IMR-90 (cell line): Measurements from ENCODE around the gene PLCL1. TPM values are rescaled to one million over a fixed set of nuclear protein-coding genes. Genes with fewer than 3 reads are reported as not detected.

Source experiments
- ATAC-seq: fragments of 200-7000 bp; cut with Tn5 transposase; 2 replicates; pipeline ENCODE4 v1.9.1; 2020; ENCODE audit warnings: low read depth, mild to moderate bottlenecking, moderate library complexity
- BruUV-seq: library from RNA; stranded (reverse); fragments of 400-500 nt; replicated peaks from 2 replicates; lab custom pipeline; 2021; lab: Mats Ljungman, UMichigan
- CTCF ChIA-PET: fragments of 300-600 bp; formaldehyde crosslinking; extraction: SDS; loops from one replicate; lab custom pipeline; 2021; ENCODE audit warnings: antibody characterized with exemption; lab: Yijun Ruan, JAX
- POLR2A ChIA-PET: fragments of 300-600 bp; sonication (Branson Sonifier 250); formaldehyde crosslinking; loops from one replicate; lab custom pipeline; 2022; ENCODE audit warnings: antibody characterized with exemption; ENCODE audit not compliant: unreplicated experiment; lab: Charles Lee
- DNase-seq: peaks from one replicate; pipeline ENCODE4 v3.0.0; 2013
- H2AFZ ChIP-seq: replicated peaks from 2 replicates; pipeline ENCODE3; 2013; ENCODE audit warnings: low read length, mild to moderate bottlenecking; ENCODE audit not compliant: poor library complexity
- H2AK5ac ChIP-seq: 2 replicates; pipeline ENCODE4 v1.6.1; 2013; ENCODE audit warnings: low read depth, low read length, inconsistent platforms
- H2AK9ac ChIP-seq: replicated peaks from 2 replicates; pipeline ENCODE3; 2013; ENCODE audit warnings: mild to moderate bottlenecking, low read depth, low read length, moderate library complexity; ENCODE audit not compliant: poor library complexity
- H2BK120ac ChIP-seq: 2 replicates; pipeline ENCODE4 v1.6.1; 2013; ENCODE audit warnings: low read depth, low read length, inconsistent platforms
- H2BK15ac ChIP-seq: 3 replicates; pipeline ENCODE4 v1.6.1; 2013; ENCODE audit warnings: low read depth, low read length, inconsistent platforms
- H2BK20ac ChIP-seq: 2 replicates; pipeline ENCODE4 v1.6.1; 2013; ENCODE audit warnings: low read depth, mild to moderate bottlenecking, inconsistent platforms, low read length, moderate library complexity
- H2BK5ac ChIP-seq: 2 replicates; pipeline ENCODE4 v1.6.1; 2013; ENCODE audit warnings: mild to moderate bottlenecking, low read depth, low read length, inconsistent platforms; ENCODE audit not compliant: poor library complexity, severe bottlenecking
- H3K14ac ChIP-seq: replicated peaks from 2 replicates; pipeline ENCODE4 v1.6.1; 2013; ENCODE audit warnings: low read depth, low read length, inconsistent platforms
- H3K18ac ChIP-seq: 2 replicates; pipeline ENCODE4 v1.6.1; 2013; ENCODE audit warnings: low read depth, low read length, control low read depth
- H3K23ac ChIP-seq: 2 replicates; pipeline ENCODE4 v1.6.1; 2013; ENCODE audit warnings: low read depth, low read length, inconsistent platforms
- H3K27ac ChIP-seq: 2 replicates; pipeline ENCODE4 v1.5.1; 2013; ENCODE audit warnings: mild to moderate bottlenecking, control low read depth, low read length; ENCODE audit not compliant: insufficient read depth
- H3K27me3 ChIP-seq: 2 replicates; pipeline ENCODE4 v1.6.1; 2013; ENCODE audit warnings: low read length; ENCODE audit not compliant: control insufficient read depth, insufficient read depth
- H3K36me3 ChIP-seq: 2 replicates; pipeline ENCODE4 v1.6.1; 2013; ENCODE audit warnings: low read length, mixed read lengths; ENCODE audit not compliant: control insufficient read depth, insufficient read depth
- H3K4ac ChIP-seq: 2 replicates; pipeline ENCODE4 v1.6.1; 2013; ENCODE audit warnings: low read depth, low read length, inconsistent platforms
- H3K4me1 ChIP-seq: 2 replicates; pipeline ENCODE4 v1.6.1; 2013; ENCODE audit warnings: low read length, mixed read lengths; ENCODE audit not compliant: control insufficient read depth, insufficient read depth
- H3K4me2 ChIP-seq: 2 replicates; pipeline ENCODE4 v1.6.1; 2013; ENCODE audit warnings: low read depth, mild to moderate bottlenecking, control low read depth, low read length, moderate library complexity
- H3K4me3 ChIP-seq: 2 replicates; pipeline ENCODE4 v1.5.1; 2013; ENCODE audit warnings: low read depth, mild to moderate bottlenecking, control low read depth, low read length, moderate library complexity; ENCODE audit not compliant: insufficient read depth
- H3K56ac ChIP-seq: 2 replicates; pipeline ENCODE4 v1.6.1; 2013; ENCODE audit warnings: low read length, inconsistent platforms; ENCODE audit not compliant: insufficient read depth; ENCODE audit errors: extremely low read depth
- H3K79me1 ChIP-seq, 2 experiments: 2 replicates each; pipeline ENCODE4 v1.6.1; 2013; ENCODE audit warnings: low read length in 2 of 2, inconsistent platforms in 1 of 2, low read depth in 1 of 2
- H3K9ac ChIP-seq: 2 replicates; pipeline ENCODE4 v1.6.1; 2013; ENCODE audit warnings: low read depth, low read length, control low read depth
- H3K9me1 ChIP-seq: 2 replicates; pipeline ENCODE4 v1.6.1; 2013; ENCODE audit warnings: low read length, inconsistent platforms; ENCODE audit not compliant: insufficient read depth
- H3K9me3 ChIP-seq: 2 replicates; pipeline ENCODE4 v1.6.1; 2013; ENCODE audit warnings: low read length; ENCODE audit not compliant: control insufficient read depth, insufficient read depth
- H4K20me1 ChIP-seq: 2 replicates; pipeline ENCODE4 v1.6.1; 2013; ENCODE audit warnings: low read length, inconsistent platforms; ENCODE audit not compliant: insufficient read depth
- H4K5ac ChIP-seq: 2 replicates; pipeline ENCODE4 v1.6.1; 2013; ENCODE audit warnings: mild to moderate bottlenecking, low read depth, low read length, control low read depth
- H4K8ac ChIP-seq, 2 experiments: 2 replicates each; pipeline ENCODE4 v1.6.1; 2013; ENCODE audit warnings: low read depth in 2 of 2, low read length in 2 of 2, control low read depth in 1 of 2, inconsistent platforms in 1 of 2
- H4K91ac ChIP-seq: 2 replicates; pipeline ENCODE4 v1.6.1; 2013; ENCODE audit warnings: low read depth, low read length, inconsistent platforms; ENCODE audit not compliant: insufficient read depth
- BHLHE40 ChIP-seq: fragments of 150-350 bp; IDR thresholded peaks from 2 replicates; pipeline ENCODE4 v1.6.1; 2016; ENCODE audit warnings: mild to moderate bottlenecking, low read depth, low read length
- CEBPB ChIP-seq: IDR thresholded peaks from 2 replicates; pipeline ENCODE4 v1.6.1; 2012; ENCODE audit warnings: low read depth, low read length, improper control_type of control experiment
- CHD1 ChIP-seq: IDR thresholded peaks from 2 replicates; pipeline ENCODE4 v1.6.1; 2012; ENCODE audit warnings: low read depth, low read length, improper control_type of control experiment
- CTCF ChIP-seq: conservative IDR thresholded peaks from 2 replicates; pipeline ENCODE4 v1.5.1; 2012; ENCODE audit warnings: mild to moderate bottlenecking, low read depth, low read length, improper control_type of control experiment
- FOS ChIP-seq: fragments of 150-350 bp; IDR thresholded peaks from 2 replicates; pipeline ENCODE4 v1.6.1; 2016; ENCODE audit warnings: low read depth, low read length
- MAFK ChIP-seq: IDR thresholded peaks from 2 replicates; pipeline ENCODE4 v1.6.1; 2012; ENCODE audit warnings: low read depth, low read length, improper control_type of control experiment
- MAZ ChIP-seq: IDR thresholded peaks from 2 replicates; pipeline ENCODE4 v1.6.1; 2012; ENCODE audit warnings: low read depth, mild to moderate bottlenecking, low read length, improper control_type of control experiment, moderate library complexity, borderline replicate concordance
- MXI1 ChIP-seq: IDR thresholded peaks from 2 replicates; pipeline ENCODE4 v1.6.1; 2012; ENCODE audit warnings: low read depth, mild to moderate bottlenecking, low read length, moderate library complexity, borderline replicate concordance
- NFE2L2 ChIP-seq: fragments of 150-350 bp; IDR thresholded peaks from 2 replicates; pipeline ENCODE4 v1.6.1; 2016; ENCODE audit warnings: low read depth, mild to moderate bottlenecking, low read length
- POLR2A ChIP-seq: IDR thresholded peaks from 2 replicates; pipeline ENCODE4 v1.6.1; 2012; ENCODE audit warnings: mild to moderate bottlenecking, low read depth, low read length
- RAD21 ChIP-seq: IDR thresholded peaks from 2 replicates; pipeline ENCODE4 v1.6.1; 2012; ENCODE audit warnings: low read length, improper control_type of control experiment
- RCOR1 ChIP-seq: IDR thresholded peaks from 2 replicates; pipeline ENCODE4 v1.6.1; 2012; ENCODE audit warnings: mild to moderate bottlenecking, low read length, improper control_type of control experiment; ENCODE audit not compliant: insufficient replicate concordance
- RFX5 ChIP-seq: IDR thresholded peaks from 2 replicates; pipeline ENCODE4 v1.8.0; 2012; ENCODE audit warnings: low read depth, mild to moderate bottlenecking, low read length, moderate library complexity
- SMC3 ChIP-seq: fragments of 150-350 bp; IDR thresholded peaks from 2 replicates; pipeline ENCODE4 v1.6.1; 2016; ENCODE audit warnings: low read depth, mild to moderate bottlenecking, antibody characterized with exemption, low read length, moderate library complexity
- USF2 ChIP-seq: fragments of 150-350 bp; IDR thresholded peaks from 2 replicates; pipeline ENCODE4 v1.6.1; 2017; ENCODE audit warnings: mild to moderate bottlenecking, antibody characterized with exemption, low read length, low read depth
- WGBS, 2 experiments: methylation state at CpG; one replicate each; pipeline versions ENCODE4 v1.1.5 to v1.1.7; 2013; ENCODE audit warnings: missing lambda C conversion rate in 2 of 2; ENCODE audit not compliant: insufficient read length in 1 of 2; ENCODE audit errors: extremely low coverage in 2 of 2; 5-methylcytosine and 5-hydroxymethylcytosine counted together
- dilution Hi-C: fragments of 300-500 bp; cut with HindIII; formaldehyde crosslinking; loops from one replicate; pipeline ENCODE4 v1.14.3; 2018; ENCODE audit warnings: low sequenced_read_pairs; ENCODE audit not compliant: unreplicated experiment
- in situ Hi-C: fragments of 300-500 bp; cut with MboI; formaldehyde crosslinking; loops from 3 replicates; pipeline ENCODE4 v1.14.3; 2019; ENCODE audit warnings: low sequenced_read_pairs, inconsistent platforms, mixed read lengths
- intact Hi-C: fragments of 100-400 bp; cut with micrococcal nuclease; formaldehyde crosslinking; loops from 2 replicates; pipeline ENCODE4 v1.10.0; 2022
- polyA plus RNA-seq, 3 experiments: library from polyadenylated mRNA; depleted of rRNA; stranded (reverse); fragments of >200 nt; gene quantifications; 2 replicates each; pipeline ENCODE4 v1.2.3, GENCODE V29; 2012; ENCODE audit warnings: low replicate concordance in 1 of 3
- total RNA-seq: library from RNA; depleted of rRNA; stranded (reverse); fragments of >200 nt; gene quantifications from 2 replicates; pipeline ENCODE4 v1.2.3, GENCODE V29; 2012
- TF ChIP-seq, protein P1 (sequence below): fragments of 150-350 bp; IDR thresholded peaks from 2 replicates; pipeline ENCODE4 v1.6.1; 2016; ENCODE audit warnings: low read depth, mild to moderate bottlenecking, low read length, moderate library complexity, borderline replicate concordance

PLCL1 gene
- total and polyA plus RNA-seq, 2 of the 4 experiments (the other 2 are of a cell fraction) = 0.14 to 0.18 TPM

DNA sequence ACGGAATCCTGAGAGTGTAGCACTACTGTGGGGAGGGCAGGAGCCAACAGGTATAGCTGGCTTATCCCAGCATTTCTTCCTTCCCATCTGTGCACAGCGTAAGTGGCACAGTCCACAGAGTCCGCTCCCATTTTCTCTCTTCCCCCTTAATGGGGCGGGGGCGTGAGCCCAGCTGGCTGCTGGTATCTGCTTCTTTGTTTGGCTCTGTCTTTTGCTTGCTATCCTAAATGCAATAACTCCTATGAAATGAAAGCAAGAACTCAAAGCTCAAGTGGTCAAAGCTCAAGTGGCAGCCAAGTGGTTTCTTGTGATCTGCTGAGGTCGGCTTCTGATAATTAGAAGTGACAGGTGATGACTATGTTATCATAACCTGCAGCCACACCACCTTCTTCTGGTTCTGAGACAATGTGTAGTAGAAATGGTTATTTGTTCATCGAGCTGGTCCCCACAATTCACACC lies 192.7 kb downstream of the PLCL1 start:
- H3K4me3 ChIP-seq = no peak overlapping the region
- H2BK15ac ChIP-seq = no peak overlapping the region
- H2AK5ac ChIP-seq = no peak overlapping the region
- no peak overlapping the region for H3K18ac ChIP-seq
- no peak overlapping the region for H4K8ac ChIP-seq
- H2AFZ ChIP-seq = no peak overlapping the region
- H4K20me1 ChIP-seq = no peaks in the 10 kb centered on the region
- H3K27ac ChIP-seq = no peak overlapping the region
- H2BK120ac ChIP-seq = no peak overlapping the region
- intact Hi-C loops = no loop called here
- ATAC-seq (no peak), DNase-seq (no peak)
- H3K4me2 ChIP-seq = no peak overlapping the region
- no peak overlapping the region for H3K14ac ChIP-seq
- no peak overlapping the region for H4K5ac ChIP-seq
- no peak overlapping the region for H3K23ac ChIP-seq
- H2BK20ac ChIP-seq = no peak overlapping the region
- H2BK5ac ChIP-seq = no peak overlapping the region
- H3K56ac ChIP-seq = no peak overlapping the region
- dilution Hi-C loops = no loop called here
- H3K9me1 ChIP-seq = no peaks in the 10 kb centered on the region
- ChIA-PET CTCF (no interaction called here), POLR2A (no interaction called here)
- BruUV-seq = no TSS peak
- H3K4me1 ChIP-seq = no peaks in the 10 kb centered on the region
- no peak overlapping the region for H3K9ac ChIP-seq
- in situ Hi-C loops = no loop called here
- H3K4ac ChIP-seq = no peak overlapping the region
- H3K27me3 ChIP-seq = no peaks in the 10 kb centered on the region
- no peaks in the 10 kb centered on the region for H3K36me3 ChIP-seq
- 95% methylated on average over 4 of the region's 7 CpGs; no CpG with 5 or more reads in 1 of the 2 experiments for WGBS, 2 experiments
- H3K79me1 ChIP-seq = no peaks in the 10 kb centered on the region
- no peaks in the 10 kb centered on the region for H3K9me3 ChIP-seq
- H4K91ac ChIP-seq = no peak overlapping the region
- H2AK9ac ChIP-seq = no peak overlapping the region
- TF ChIP-seq MXI1 (no peak), POLR2A (no peak), SMC3 (no peak), BHLHE40 (no peak), NFE2L2 (no peak), USF2 (no peak), MAZ (no peak), CTCF (no peak), CHD1 (no peak), FOS (no peak), RAD21 (no peak), MAFK (no peak), RCOR1 (no peak), CEBPB (no peak), RFX5 (no peak)
- TF ChIP-seq, protein P1, sequence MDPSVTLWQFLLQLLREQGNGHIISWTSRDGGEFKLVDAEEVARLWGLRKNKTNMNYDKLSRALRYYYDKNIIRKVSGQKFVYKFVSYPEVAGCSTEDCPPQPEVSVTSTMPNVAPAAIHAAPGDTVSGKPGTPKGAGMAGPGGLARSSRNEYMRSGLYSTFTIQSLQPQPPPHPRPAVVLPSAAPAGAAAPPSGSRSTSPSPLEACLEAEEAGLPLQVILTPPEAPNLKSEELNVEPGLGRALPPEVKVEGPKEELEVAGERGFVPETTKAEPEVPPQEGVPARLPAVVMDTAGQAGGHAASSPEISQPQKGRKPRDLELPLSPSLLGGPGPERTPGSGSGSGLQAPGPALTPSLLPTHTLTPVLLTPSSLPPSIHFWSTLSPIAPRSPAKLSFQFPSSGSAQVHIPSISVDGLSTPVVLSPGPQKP = no peak
